GM12801 (cell line): ENCODE measurements around the gene KCNJ5.

Experiments
- CTCF ChIP-seq: IDR thresholded peaks from one replicate; pipeline ENCODE4 v1.5.1; 2011; ENCODE audit warnings: control low read depth; ENCODE audit not compliant: insufficient read length; ENCODE audit errors: extremely low read depth

The KCNJ5 gene

GRCh38 chr11:128898580-128899344 is 7.6 kb downstream of the KCNJ5 start:
- no peak for TF ChIP-seq CTCF

GRCh38 chr11:128900468-128900867 is 9.3 kb downstream of the KCNJ5 start:
- no peak for TF ChIP-seq CTCF

GRCh38 chr11:128901653-128902514 is 10.7 kb downstream of the KCNJ5 start:
- no peak for TF ChIP-seq CTCF

- TF ChIP-seq CTCF = no peak
Measured at GRCh38 chr11:128902515-128903066, 11.4 kb downstream of the KCNJ5 start.

- no peak for TF ChIP-seq CTCF
Measured at GRCh38 chr11:128903248-128904061, 12.3 kb downstream of the KCNJ5 start.

- TF ChIP-seq CTCF = no peak
Measured at GRCh38 chr11:128904303-128904655, 13.1 kb downstream of the KCNJ5 start.

GRCh38 chr11:128904656-128905344 is 13.6 kb downstream of the KCNJ5 start:
- TF ChIP-seq CTCF = no peak
